ENCODE data around the gene IL15RA. TPM values are rescaled to one million over a fixed set of nuclear protein-coding genes. Genes with fewer than 3 reads are reported as not detected.
"Not testable (repeated sequence)": the region's sequence is repeated elsewhere in the genome, so short reads cannot be mapped to it uniquely, and the experiment has no call there.

Gene IL15RA
- total RNA-seq, 1 donor from 2014 or later = 23.1 TPM

- Histone ChIP-seq H3K36me3 (ENCODE audit: control insufficient read depth, insufficient read depth, low read length) (no peaks in the 10 kb centered on the region), H3K4me3 (ENCODE audit: low read depth, low read length) (no peak overlapping the region), H3K27me3 (ENCODE audit: control insufficient read depth, insufficient read depth, low read length) (no peaks in the 10 kb centered on the region)
- DNase-seq (ENCODE audit: low read depth) = no peak
- TF ChIP-seq CTCF (IDR thresholded peaks at IDR 0.05; ENCODE audit: insufficient read depth, low read length, poor library complexity, severe bottlenecking) = peak; percentile 72
Measured at GRCh38 chr10:5949009-5949759, 28.2 kb downstream of the IL15RA start.

GRCh38 chr10:5948208-5948585, 29.1 kb downstream of the IL15RA start:
- Histone ChIP-seq H3K27me3 (ENCODE audit: control insufficient read depth, insufficient read depth, low read length) (no peaks in the 10 kb centered on the region), H3K4me3 (ENCODE audit: low read depth, low read length) (no peak overlapping the region), H3K36me3 (ENCODE audit: control insufficient read depth, insufficient read depth, low read length) (no peaks in the 10 kb centered on the region)
- no peak for DNase-seq (ENCODE audit: low read depth)
- no peak for TF ChIP-seq CTCF (IDR thresholded peaks at IDR 0.05; ENCODE audit: insufficient read depth, low read length, poor library complexity, severe bottlenecking)

- H3K36me3 ChIP-seq (ENCODE audit: control insufficient read depth, insufficient read depth, low read length) = no peaks in the 10 kb centered on the region
- no peak for TF ChIP-seq CTCF (IDR thresholded peaks at IDR 0.05; ENCODE audit: insufficient read depth, low read length, poor library complexity, severe bottlenecking)
Measured at GRCh38 chr10:5947471-5948207, 29.7 kb downstream of the IL15RA start.

GRCh38 chr10:5946786-5947185, 30.6 kb downstream of the IL15RA start:
- no peak for TF ChIP-seq CTCF (IDR thresholded peaks at IDR 0.05; ENCODE audit: insufficient read depth, low read length, poor library complexity, severe bottlenecking)
- no peaks in the 10 kb centered on the region for H3K27me3 ChIP-seq (ENCODE audit: control insufficient read depth, insufficient read depth, low read length)
- H3K36me3 ChIP-seq (ENCODE audit: control insufficient read depth, insufficient read depth, low read length) = no peaks in the 10 kb centered on the region
- H3K4me3 ChIP-seq (ENCODE audit: low read depth, low read length) = no peak overlapping the region
- DNase-seq (ENCODE audit: low read depth) = no peak

More at GRCh38 chr10:5947471-5948207, 29.7 kb downstream of the IL15RA start:
- no peak overlapping the region for H3K4me3 ChIP-seq (ENCODE audit: low read depth, low read length)
- no peak for DNase-seq (ENCODE audit: low read depth)
- H3K27me3 ChIP-seq (ENCODE audit: control insufficient read depth, insufficient read depth, low read length) = no peaks in the 10 kb centered on the region

- not testable (repeated sequence) for H3K27me3 ChIP-seq (ENCODE audit: control insufficient read depth, insufficient read depth, low read length); H3K36me3 ChIP-seq (ENCODE audit: control insufficient read depth, insufficient read depth, low read length); DNase-seq (ENCODE audit: low read depth); H3K4me3 ChIP-seq (ENCODE audit: low read depth, low read length)
Measured at GRCh38 chr10:5946419-5946775, 30.9 kb downstream of the IL15RA start.

GRCh38 chr10:5945561-5946418, 31.6 kb downstream of the IL15RA start:
- no peak overlapping the region for H3K4me3 ChIP-seq (ENCODE audit: low read depth, low read length)
- no peaks in the 10 kb centered on the region for H3K36me3 ChIP-seq (ENCODE audit: control insufficient read depth, insufficient read depth, low read length)
- DNase-seq (ENCODE audit: low read depth) = no peak
- TF ChIP-seq CTCF (IDR thresholded peaks at IDR 0.05; ENCODE audit: insufficient read depth, low read length, poor library complexity, severe bottlenecking) = no peak
- no peaks in the 10 kb centered on the region for H3K27me3 ChIP-seq (ENCODE audit: control insufficient read depth, insufficient read depth, low read length)
